Fibroblast of mammary gland (primary cell): ENCODE data around the gene ZMPSTE24.

Experiments
- DNase-seq: peaks from one replicate; pipeline ENCODE4 v3.0.0-alpha.2; 2010; ENCODE audit warnings: low read depth
- H3K4me3 ChIP-seq: 2 replicates; pipeline ENCODE4 v1.5.1; 2011; ENCODE audit warnings: low read depth, mild to moderate bottlenecking, low read length, moderate library complexity; ENCODE audit not compliant: control insufficient read depth
- CTCF ChIP-seq: conservative IDR thresholded peaks from 2 replicates; pipeline ENCODE4 v1.5.1; 2011; ENCODE audit warnings: low read depth, low read length, inconsistent platforms; ENCODE audit not compliant: control insufficient read depth, insufficient read depth

Gene ZMPSTE24

DNA sequence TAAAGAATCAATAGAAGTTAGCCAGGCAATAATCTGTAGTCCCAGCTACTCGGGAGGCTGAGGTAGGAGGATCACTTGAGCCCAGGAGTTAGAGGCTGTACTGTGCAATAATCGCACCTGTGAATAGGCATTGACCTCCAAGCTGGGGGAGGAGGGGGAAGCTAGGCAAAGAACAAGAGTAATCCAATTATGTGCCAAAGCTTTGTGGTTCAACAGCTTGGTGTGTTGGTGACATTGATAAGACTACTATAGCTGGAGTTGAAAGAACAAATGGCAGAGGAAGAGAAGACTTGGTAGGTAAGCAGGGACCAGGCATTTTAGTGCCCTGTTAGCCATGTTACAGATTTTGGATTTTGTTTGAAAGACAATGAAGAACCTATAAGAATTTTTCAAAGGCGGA, 12.3 kb upstream of the ZMPSTE24 start:
- DNase-seq, result no peak
- no peak overlapping the region for H3K4me3 ChIP-seq
- no peak for TF ChIP-seq CTCF

DNA sequence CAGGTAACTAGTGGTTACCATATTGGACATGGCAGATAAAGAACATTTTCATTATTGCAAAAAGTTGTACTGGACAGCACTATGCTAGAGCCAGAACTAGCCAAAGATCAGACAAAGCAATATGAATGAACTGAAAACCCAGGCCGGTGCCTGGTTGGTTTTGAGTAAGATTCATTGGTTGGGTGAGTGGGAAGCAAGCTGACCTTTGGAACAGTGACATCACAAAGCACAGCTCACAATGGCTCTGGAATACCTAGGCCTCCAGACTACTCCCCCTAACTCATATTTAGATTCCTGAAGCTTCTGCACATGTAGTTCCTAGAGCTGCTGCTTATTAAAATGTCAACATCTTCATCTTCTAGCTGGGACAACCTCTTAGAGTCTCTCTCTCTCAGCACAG, 10.4 kb upstream of the ZMPSTE24 start, which contains the start of gene TMCO2:
Gene TMCO2 (plus strand): TSS at position 283 of the 400 bp plus-strand sequence. CDS start 57 bp downstream, at position 340.
- no peak within 1 kb of the TSS for H3K4me3 ChIP-seq
- no peak for TF ChIP-seq CTCF
- no peak for DNase-seq

- no peak for DNase-seq
- no peak overlapping the region for H3K4me3 ChIP-seq
- TF ChIP-seq CTCF, result no peak
Observed at GRCh38 chr1:40248412-40248811, 9.6 kb upstream of the ZMPSTE24 start.

GRCh38 chr1:40251456-40251855, 6.6 kb upstream of the ZMPSTE24 start:
- DNase-seq, result no peak
- H3K4me3 ChIP-seq, result no peak overlapping the region
- no peak for TF ChIP-seq CTCF

GRCh38 chr1:40252601-40253000, 5.4 kb upstream of the ZMPSTE24 start:
- H3K4me3 ChIP-seq, result no peak overlapping the region
- DNase-seq, result no peak
- TF ChIP-seq CTCF, result no peak

DNA sequence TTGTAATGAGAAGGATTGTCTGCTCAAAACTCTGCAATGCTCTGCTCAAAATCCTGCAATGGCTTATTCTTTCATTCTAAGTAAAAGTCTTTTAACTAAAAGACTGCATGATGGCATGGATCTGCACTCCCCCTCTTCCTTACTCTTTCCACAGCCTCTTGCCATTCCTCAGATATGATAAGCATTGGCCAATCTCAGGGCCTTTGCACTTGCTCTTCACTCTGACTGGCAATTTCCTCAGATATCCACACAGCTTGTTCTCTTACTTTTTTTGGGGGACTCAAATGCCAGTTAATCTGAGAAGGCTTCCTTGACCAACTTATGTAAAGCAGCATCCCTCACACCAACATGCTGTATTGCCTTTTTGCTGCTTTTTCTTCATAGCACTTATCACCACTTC, 2.8 kb upstream of the ZMPSTE24 start:
- DNase-seq, result no peak
- no peak overlapping the region for H3K4me3 ChIP-seq
- TF ChIP-seq CTCF, result no peak
